HFFc6 (cell line): ENCODE data around the gene OBI1. TPM values are rescaled to one million over a fixed set of nuclear protein-coding genes. Genes with fewer than 3 reads are reported as not detected.

Experiments
- DNase-seq: peaks from one replicate; pipeline ENCODE4 v3.0.0-alpha.2; 2018
- H3K27ac Mint-ChIP-seq: 2 replicates; pipeline ENCODE4 v1.8.0; 2020; ENCODE audit warnings: mild to moderate bottlenecking, mixed read lengths
- H3K27me3 Mint-ChIP-seq: 2 replicates; pipeline ENCODE4 v1.8.0; 2021; ENCODE audit warnings: mild to moderate bottlenecking, moderate library complexity, mixed read lengths; ENCODE audit not compliant: insufficient read depth
- H3K36me3 Mint-ChIP-seq: 2 replicates; pipeline ENCODE4 v1.8.0; 2021; ENCODE audit warnings: low read depth, mixed read lengths
- H3K4me1 Mint-ChIP-seq: 2 replicates; pipeline ENCODE4 v1.8.0; 2020; ENCODE audit warnings: low read depth, mixed read lengths
- H3K4me3 Mint-ChIP-seq: 2 replicates; pipeline ENCODE4 v1.8.0; 2020; ENCODE audit warnings: mild to moderate bottlenecking, moderate library complexity, mixed read lengths
- H3K9me3 Mint-ChIP-seq: 2 replicates; pipeline ENCODE4 v1.8.0; 2020; ENCODE audit warnings: mild to moderate bottlenecking, mixed read lengths
- total RNA-seq, 6 experiments: library from RNA; stranded (reverse); fragmentation: NEBNext Ultra II Directional; extraction: Animal tissue kit (Norgen Biotek cat#: 25700); gene quantifications; 2 replicates in 1 of 6; 3 replicates in 5 of 6; pipeline ENCODE4 v1.2.3, GENCODE V29; 2021
- TF ChIP-seq, protein P1 (sequence below): fragments of 200-600 bp; sonication (generic); IDR thresholded peaks from 2 replicates; pipeline ENCODE4 v1.5.0; 2021; ENCODE audit warnings: antibody characterized with exemption, mild to moderate bottlenecking

Gene OBI1
- total RNA-seq, 6 experiments from 2014 or later = 7.4 to 10.6 (median 10.3) TPM

DNA sequence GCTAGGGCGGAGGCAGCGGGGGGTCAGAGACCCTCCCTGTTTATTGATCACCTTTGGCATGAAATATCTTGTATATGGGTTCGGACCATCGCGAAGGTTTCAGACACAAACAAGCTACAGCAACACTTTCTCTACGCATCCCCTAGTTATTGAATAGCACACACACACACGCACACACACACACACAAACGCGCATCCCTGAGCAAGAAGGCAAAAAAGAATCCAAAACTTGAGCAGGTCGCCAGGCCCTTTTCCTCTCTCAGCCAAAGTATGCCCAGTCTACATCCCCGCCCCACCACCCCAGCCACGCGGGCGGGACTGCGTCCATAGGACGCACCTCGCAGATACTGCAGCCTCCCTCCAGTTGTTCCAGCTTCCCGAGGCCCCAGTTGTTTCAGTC, 71.6 kb downstream of the OBI1 start:
- no peaks in the 10 kb centered on the region for H3K9me3 Mint-ChIP-seq
- H3K4me1 Mint-ChIP-seq = no peaks in the 10 kb centered on the region; the same call in 1 of the 2 replicates
- peaks cover 9% of the 10 kb centered on the region; the same call in 1 of the 2 replicates for H3K27me3 Mint-ChIP-seq
- no peak overlapping the region for H3K4me3 Mint-ChIP-seq
- H3K27ac Mint-ChIP-seq = no peak overlapping the region
- no peaks in the 10 kb centered on the region for H3K36me3 Mint-ChIP-seq
- no peak for DNase-seq
- TF ChIP-seq, protein P1, sequence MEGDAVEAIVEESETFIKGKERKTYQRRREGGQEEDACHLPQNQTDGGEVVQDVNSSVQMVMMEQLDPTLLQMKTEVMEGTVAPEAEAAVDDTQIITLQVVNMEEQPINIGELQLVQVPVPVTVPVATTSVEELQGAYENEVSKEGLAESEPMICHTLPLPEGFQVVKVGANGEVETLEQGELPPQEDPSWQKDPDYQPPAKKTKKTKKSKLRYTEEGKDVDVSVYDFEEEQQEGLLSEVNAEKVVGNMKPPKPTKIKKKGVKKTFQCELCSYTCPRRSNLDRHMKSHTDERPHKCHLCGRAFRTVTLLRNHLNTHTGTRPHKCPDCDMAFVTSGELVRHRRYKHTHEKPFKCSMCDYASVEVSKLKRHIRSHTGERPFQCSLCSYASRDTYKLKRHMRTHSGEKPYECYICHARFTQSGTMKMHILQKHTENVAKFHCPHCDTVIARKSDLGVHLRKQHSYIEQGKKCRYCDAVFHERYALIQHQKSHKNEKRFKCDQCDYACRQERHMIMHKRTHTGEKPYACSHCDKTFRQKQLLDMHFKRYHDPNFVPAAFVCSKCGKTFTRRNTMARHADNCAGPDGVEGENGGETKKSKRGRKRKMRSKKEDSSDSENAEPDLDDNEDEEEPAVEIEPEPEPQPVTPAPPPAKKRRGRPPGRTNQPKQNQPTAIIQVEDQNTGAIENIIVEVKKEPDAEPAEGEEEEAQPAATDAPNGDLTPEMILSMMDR = no peak

DNA sequence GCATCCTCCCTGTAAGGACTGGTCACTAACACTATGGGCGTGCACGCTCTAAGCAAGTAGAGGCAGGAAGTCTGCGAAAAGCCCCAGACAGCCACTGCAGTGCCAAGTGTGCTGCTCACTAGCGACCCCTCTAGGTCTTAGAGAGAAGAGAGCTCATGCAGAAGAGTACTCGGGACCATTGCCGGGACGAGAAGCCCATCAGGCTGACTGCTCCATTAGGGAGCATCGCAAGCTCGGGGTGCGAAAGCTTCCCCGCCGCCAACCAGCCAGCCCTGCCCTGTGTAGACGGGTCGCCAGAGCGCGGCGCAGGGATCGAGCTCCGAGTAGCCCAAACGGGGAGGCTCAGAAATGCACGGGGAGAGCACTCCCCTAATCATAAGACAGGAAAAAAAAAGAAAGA, 72.2 kb downstream of the OBI1 start:
- Mint-ChIP-seq H3K27me3 (peaks cover 8% of the 10 kb centered on the region; the same call in 1 of the 2 replicates), H3K4me3 (no peak overlapping the region), H3K27ac (no peak overlapping the region), H3K9me3 (no peaks in the 10 kb centered on the region), H3K4me1 (no peaks in the 10 kb centered on the region; the same call in 1 of the 2 replicates), H3K36me3 (no peaks in the 10 kb centered on the region)
- no peak for DNase-seq
- TF ChIP-seq, protein P1 = peak; percentile 24

DNA sequence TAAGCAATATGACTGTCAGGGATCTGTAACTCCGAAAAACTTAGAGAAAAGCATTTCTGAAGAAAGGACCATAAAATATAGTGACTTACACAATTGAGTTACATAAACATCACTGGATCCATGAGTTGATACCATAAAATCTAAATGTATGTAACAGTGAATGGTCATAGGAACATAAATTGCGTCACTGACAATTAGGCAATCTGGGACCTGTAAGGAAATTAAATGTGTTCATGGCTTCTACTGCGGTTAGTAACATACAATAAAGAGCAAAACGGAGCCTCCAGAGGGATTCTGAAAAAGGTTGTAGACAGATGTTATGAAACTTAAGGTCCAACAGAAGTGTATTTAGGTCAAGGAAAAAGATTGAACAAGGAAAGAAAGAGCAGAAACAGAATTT, 82.7 kb downstream of the OBI1 start:
- Mint-ChIP-seq H3K36me3 (no peaks in the 10 kb centered on the region), H3K27me3 (no peaks in the 10 kb centered on the region), H3K9me3 (no peaks in the 10 kb centered on the region), H3K27ac (no peak overlapping the region), H3K4me1 (no peaks in the 10 kb centered on the region), H3K4me3 (no peak overlapping the region)
- DNase-seq = no peak
- TF ChIP-seq, protein P1 = no peak

DNA sequence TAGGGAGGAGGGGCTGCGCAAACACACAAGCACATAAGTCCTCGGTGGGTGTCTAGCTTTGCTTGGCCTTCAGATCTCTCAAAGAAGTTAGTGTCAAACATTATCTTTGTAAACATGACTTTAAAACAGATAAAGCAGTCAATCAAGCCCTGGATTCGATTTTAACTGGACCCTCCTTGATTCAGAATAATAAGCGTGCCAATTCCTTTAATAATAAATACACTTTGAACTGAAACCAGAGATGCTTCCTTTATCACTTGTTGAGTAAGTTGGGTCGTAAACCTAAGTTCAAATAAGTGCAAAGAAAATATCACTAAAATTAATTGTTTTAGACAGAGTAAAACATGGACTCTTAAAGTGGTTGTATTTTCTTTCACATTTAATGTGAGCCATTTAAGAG, 86.5 kb downstream of the OBI1 start:
- TF ChIP-seq, protein P1 = no peak

DNA sequence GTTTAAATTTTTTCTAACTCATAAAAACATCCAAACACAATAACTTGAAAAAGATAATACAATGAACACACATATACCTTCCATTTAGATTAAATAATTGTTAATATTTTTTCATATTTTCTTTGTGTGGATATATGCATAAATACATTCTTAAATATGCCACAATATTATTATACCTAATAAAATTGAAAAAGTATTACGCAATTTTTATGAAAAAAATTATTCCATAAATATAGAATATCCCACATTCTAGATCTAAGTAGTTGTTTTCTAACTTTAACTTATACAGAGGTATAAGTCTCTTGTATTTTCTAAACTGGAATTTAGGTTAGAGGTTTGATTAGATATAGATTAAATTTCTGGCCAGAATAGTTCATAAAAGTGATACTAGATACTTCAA, 89.9 kb downstream of the OBI1 start:
- Mint-ChIP-seq H3K9me3 (no peaks in the 10 kb centered on the region), H3K4me3 (no peak overlapping the region), H3K27ac (no peak overlapping the region), H3K27me3 (no peaks in the 10 kb centered on the region), H3K4me1 (no peaks in the 10 kb centered on the region), H3K36me3 (no peaks in the 10 kb centered on the region)
- no peak for DNase-seq
- TF ChIP-seq, protein P1 = no peak

More for the DNA sequence above, 86.5 kb downstream of the OBI1 start:
- Mint-ChIP-seq H3K27me3 (no peaks in the 10 kb centered on the region), H3K4me1 (no peaks in the 10 kb centered on the region), H3K27ac (no peak overlapping the region), H3K9me3 (no peaks in the 10 kb centered on the region), H3K4me3 (no peak overlapping the region), H3K36me3 (no peaks in the 10 kb centered on the region)
- DNase-seq = no peak

DNA sequence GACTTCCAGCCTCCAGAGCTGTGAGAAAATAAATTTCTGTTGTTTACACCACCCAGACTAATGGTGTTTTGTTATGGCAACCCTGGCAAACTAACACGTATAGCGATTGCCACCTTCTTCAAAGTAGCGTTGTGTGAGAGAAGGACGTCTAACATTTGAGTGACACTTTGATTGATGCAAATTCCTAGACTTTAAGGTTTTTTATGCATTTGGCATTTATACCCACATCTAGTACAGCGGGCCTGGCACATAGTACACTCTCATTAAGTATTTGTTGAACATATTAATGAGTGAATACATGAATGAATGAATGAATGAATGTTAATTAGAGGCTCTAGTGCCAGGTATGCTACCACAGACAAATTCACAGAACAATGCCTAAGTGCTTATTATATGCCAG, 92.3 kb downstream of the OBI1 start:
- no peak for DNase-seq
- no peaks in the 10 kb centered on the region for H3K9me3 Mint-ChIP-seq
- no peak overlapping the region for H3K27ac Mint-ChIP-seq
- no peaks in the 10 kb centered on the region for H3K4me1 Mint-ChIP-seq
- no peaks in the 10 kb centered on the region for H3K27me3 Mint-ChIP-seq
- H3K4me3 Mint-ChIP-seq = no peak overlapping the region
- TF ChIP-seq, protein P1 = no peak
- H3K36me3 Mint-ChIP-seq = no peaks in the 10 kb centered on the region
